Stimulated activated CD8-positive, alpha-beta memory T cell treated with anti-CD3 and anti-CD28 coated beads, Interleukin-15, amount 100 ng/mL, for 1 hour (primary cell): ENCODE measurements around the gene DNAJC5G.
"Not testable (repeated sequence)": the region's sequence is repeated elsewhere in the genome, so short reads cannot be mapped to it uniquely, and the experiment has no call there.

Source experiments
- DNase-seq: peaks from one replicate; pipeline ENCODE4 v3.0.0-alpha.2; 2020; ENCODE audit warnings: low read depth

The DNAJC5G gene

DNA sequence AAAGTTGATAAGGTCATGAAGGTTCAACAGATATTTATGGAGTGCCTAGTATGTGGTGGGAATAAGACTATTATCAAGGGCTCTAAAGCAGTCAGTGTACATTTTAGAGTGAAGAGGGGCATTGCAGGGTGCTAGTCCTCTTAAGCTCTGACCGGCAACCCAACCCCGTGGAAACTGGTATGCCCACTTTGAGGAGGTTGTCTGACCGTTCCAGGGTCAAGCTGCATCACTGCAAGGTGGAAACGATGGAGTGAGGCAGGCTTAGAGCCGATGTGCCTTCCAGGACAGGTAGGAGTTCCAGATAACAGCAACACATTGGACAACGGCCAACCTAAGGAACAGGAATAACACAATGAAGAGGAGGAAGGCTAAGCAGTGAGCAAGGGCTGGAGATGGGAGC, 34.4 kb downstream of the DNAJC5G start:
- no peak for DNase-seq

DNA sequence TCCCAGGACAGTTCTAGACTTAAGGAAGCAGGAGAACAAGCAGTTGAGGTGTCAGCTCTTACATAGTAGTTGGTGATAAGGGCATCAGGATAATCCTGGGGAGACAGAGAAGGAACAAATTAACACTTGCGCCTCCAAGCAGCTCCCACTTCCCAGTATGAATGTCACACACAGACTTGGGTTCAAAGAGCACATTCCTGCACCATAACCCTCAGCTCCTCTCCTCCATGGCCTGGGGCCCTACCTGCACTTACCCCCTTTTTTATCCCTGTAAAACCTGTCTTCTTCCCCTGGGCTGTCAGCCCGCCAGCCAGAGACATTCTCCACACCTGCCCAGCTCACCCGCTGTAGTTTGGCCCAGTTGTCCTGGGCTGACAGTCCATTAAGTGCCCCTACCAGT, 36.9 kb downstream of the DNAJC5G start:
- no peak for DNase-seq

- DNase-seq = no peak
These were observed 38.8 kb downstream of the DNAJC5G start for GRCh38 chr2:27313882-27314645.

DNA sequence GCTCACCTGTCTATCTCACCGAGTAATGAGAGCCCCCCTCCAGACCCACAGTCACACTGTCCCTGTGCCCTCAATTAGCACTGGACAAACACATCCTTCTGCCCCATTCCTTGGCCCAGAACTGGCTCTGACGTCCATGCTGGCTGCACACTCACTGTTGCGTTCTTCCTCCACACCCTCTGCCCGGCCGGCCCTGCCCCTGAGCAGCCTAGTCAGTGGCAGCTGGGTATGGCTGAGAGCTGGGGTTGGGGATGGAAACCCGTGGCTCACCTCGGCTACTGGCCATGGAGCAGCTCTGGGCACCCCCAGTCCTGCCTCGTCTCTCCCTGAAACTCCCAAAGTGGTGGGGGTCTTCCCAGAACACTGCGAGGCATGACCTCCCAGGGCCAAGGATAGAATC, 39.5 kb downstream of the DNAJC5G start:
- DNase-seq = no peak

DNA sequence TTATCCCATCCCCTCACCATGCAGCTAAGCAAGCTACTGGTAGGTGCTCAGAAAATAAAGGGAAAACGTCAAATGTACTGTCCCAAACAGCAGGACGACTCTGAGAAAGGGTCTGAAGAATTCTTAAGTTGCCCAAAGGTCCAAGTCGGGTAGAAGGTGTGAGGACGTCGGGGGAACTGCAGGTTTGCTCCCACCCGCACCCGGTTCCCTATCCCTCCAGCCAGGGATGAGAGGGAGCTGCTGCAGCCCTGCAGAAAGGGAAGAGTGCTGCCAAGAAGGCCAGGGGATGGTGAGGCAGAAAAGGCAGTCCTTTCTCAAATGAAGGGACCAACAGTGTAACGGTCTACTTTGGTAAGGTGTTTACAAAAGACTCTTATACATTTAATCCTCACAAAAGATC, 39.9 kb downstream of the DNAJC5G start:
- DNase-seq = no peak

DNA sequence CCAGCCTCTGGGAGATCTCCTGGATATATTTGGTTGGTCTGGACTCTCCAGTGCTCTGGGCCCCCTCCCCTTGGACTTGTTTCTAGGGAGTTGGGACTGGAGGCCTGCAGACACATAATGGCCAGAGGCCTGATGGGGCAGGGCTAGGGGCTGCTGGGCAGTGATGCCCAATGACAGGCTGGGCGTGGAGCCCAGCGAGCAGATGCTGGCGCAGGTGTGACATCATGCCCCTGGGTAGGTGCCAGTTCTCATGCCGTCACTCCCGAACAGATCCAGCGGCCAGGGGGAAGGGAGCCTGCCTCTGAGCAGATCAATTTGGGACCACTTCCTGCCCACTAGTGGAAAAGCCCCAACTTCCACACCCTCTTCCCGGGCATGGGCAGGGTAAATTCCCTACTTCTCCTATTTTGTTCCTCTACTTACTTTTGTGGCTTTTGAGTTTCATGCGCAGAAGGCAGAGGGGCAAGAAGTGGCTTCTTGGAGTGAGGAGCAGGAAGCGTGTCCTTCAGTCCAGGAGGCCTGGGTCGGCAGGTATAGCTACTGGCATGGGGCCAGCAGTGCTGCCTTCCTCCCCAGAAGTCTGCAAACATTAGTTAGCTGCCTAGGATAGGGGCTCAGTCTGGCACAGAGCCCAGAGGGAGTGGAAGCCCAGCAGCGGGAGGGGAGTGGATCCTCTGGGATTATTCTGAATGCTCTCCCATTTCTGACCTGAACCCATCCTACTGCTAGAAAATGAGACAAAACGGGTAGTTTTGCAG, 41.6 kb downstream of the DNAJC5G start:
- DNase-seq = no peak

DNA sequence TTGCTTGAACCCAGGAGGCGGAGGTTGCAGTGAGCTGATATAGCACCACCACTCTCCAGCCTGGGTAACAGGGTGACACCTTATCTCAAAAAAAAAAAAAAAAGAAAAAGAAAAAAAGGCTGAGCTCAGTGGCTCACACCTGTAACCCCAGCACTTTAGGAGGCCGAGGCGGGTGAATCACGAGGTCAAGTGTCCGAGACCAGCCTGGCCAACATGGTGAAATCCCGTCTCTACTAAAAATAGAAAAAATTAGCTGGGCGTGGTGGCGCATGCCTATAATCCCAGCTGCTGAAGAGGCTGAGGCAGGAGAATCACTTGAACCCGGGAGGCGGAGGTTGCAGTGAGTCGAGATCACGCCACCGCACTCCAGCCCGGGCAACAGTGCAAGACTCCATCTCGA, 44.6 kb downstream of the DNAJC5G start:
- DNase-seq = not testable (repeated sequence)

GRCh38 chr2:27320958-27321543, 45.8 kb downstream of the DNAJC5G start:
- no peak for DNase-seq

GRCh38 chr2:27322301-27322765, 47.1 kb downstream of the DNAJC5G start:
- DNase-seq = no peak

DNA sequence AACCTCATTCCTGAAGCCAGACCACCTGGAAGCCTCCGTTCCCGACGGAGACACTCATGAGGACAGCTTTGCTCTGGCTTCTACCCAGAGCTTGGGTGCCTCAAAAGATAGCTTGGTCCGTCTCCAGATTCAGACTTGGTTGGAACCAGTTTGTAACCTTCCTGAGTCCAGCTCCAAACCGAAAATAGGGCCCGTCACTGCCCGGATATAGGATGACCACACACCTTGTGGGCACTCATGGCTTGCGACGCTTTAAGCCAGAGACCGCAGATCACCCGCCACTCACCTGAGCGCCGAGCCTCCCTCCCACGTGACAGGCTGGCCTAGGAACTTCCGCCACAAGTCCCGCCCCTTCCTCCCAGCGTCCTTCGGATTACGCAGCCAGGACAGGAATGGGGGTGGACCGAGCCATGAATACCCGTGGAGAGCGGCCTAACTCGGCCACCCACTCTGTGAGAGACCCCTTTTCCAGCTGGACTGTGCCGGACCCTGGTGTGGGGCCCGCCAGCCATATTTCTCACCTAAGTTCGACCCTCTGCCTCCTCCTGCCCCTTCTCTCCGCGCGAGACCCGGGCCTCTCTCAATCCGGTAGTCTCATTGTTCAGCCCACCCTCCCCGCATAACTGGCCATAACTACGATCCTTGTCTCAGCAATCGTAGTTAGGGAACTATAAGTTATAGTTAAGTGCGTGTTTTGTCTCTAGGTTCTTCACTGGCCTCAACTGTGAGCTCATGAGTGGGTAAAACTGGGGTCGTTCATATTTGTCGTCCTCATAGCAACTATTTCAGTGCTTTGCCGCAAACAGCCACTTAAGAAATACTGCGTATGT, 47.7 kb downstream of the DNAJC5G start, which contains the start of gene MPV17:
Gene MPV17, minus strand, starts transcription at position 332 of the 830 bp plus-strand sequence. CDS start 580 bp downstream, outside the sequence.
- DNase-seq = peak; percentile 74

DNA sequence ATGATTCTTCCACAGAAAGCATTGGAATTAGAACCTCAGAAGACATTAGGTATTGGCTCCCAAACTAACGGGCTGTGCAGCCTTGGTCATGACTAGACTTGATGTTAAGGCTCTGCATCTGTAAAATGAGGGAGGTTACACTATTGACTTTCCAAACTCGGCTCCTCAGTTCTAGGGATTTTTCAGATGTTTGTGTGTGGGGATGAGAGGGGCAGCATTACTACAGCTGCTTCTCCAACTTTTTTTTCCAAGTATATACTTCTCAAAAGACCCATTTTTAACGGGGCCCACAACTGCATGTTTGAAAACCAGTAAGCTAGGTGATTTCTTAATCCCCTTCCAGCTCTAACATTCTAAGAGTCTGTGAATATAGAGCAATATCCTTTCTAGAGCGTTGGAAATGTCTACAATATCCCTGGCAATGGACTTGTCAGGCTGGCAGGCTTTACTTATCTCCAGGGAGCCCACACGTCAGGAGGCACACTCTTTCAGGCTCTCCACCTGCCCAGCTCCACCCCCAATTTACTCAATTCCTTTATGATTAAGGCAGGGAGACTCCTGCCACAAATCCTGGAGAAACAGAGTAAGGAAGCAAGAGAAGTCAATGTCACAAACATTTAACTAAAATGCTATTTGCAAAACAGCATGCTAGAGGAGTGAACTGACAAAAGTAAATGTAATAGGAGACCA, 48.5 kb downstream of the DNAJC5G start:
- DNase-seq = no peak

DNA sequence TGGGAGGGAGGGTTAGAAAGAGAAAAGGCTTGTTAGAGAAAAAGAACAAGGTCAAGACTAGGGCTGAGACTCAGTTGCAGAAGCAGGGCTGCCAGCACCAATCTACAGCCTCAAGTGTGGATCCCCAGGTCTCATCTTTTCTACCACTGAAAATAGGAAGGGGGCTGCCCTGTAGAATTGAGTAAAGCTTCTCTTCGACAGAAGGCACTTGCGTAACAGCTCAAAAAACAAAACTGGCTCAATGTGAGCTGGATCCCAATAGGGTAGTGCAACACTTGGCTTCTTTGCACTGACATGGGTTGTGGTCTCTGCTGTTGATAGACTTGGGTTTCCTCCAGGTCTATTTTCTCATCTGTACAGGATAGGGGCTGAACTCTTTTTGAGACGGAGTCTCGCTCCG, 49.5 kb downstream of the DNAJC5G start:
- DNase-seq = no peak
